DOHH2 (cell line): Measurements from ENCODE around the gene FRMPD1.

ENCODE experiments used
- H3F3A ChIP-seq: fragments of 200-600 bp; sonication (generic), shearing (Covaris generic); 2 replicates; pipeline ENCODE4 v1.6.0; 2016; ENCODE audit warnings: antibody characterized with exemption, mild to moderate bottlenecking; ENCODE audit not compliant: control insufficient read depth, insufficient read depth
- H3K27ac ChIP-seq: fragments of 200-600 bp; sonication (generic); 2 replicates; pipeline ENCODE4 v1.5.1; 2014; ENCODE audit warnings: low read depth, mild to moderate bottlenecking, low read length, moderate library complexity
- H3K27me3 ChIP-seq: fragments of 200-600 bp; sonication (generic); 2 replicates; pipeline ENCODE4 v1.6.1; 2014; ENCODE audit warnings: mild to moderate bottlenecking, low read length, mixed read lengths; ENCODE audit not compliant: control insufficient read depth
- H3K36me3 ChIP-seq: fragments of 200-600 bp; sonication (generic); 2 replicates; pipeline ENCODE4 v1.6.1; 2014; ENCODE audit warnings: mild to moderate bottlenecking, low read length, moderate library complexity, mixed read lengths; ENCODE audit not compliant: control insufficient read depth
- H3K4me1 ChIP-seq: fragments of 200-600 bp; sonication (generic); 2 replicates; pipeline ENCODE4 v1.6.1; 2014; ENCODE audit warnings: mild to moderate bottlenecking, low read length, mixed read lengths; ENCODE audit not compliant: control insufficient read depth
- H3K4me2 ChIP-seq: fragments of 200-600 bp; sonication (generic); 2 replicates; pipeline ENCODE4 v1.6.0; 2014; ENCODE audit warnings: mild to moderate bottlenecking, low read length, moderate library complexity
- H3K4me3 ChIP-seq: fragments of 200-600 bp; sonication (generic); 2 replicates; pipeline ENCODE4 v1.5.1; 2014; ENCODE audit warnings: mild to moderate bottlenecking, low read length, mixed read lengths
- H3K79me2 ChIP-seq: fragments of 200-600 bp; sonication (generic); 2 replicates; pipeline ENCODE4 v1.6.1; 2014; ENCODE audit warnings: mild to moderate bottlenecking, low read length, mixed read lengths; ENCODE audit not compliant: control insufficient read depth
- H3K9me2 ChIP-seq: fragments of 200-600 bp; sonication (generic); replicated peaks from 2 replicates; pipeline ENCODE4 v1.6.1; 2014; ENCODE audit warnings: mild to moderate bottlenecking, low read length, mixed read lengths; ENCODE audit not compliant: control insufficient read depth
- H3K9me3 ChIP-seq: fragments of 200-600 bp; sonication (generic); 2 replicates; pipeline ENCODE4 v1.6.1; 2014; ENCODE audit warnings: antibody characterized with exemption, low read length, mixed read lengths; ENCODE audit not compliant: control insufficient read depth, insufficient read depth
- H4K20me1 ChIP-seq: fragments of 200-600 bp; sonication (generic); 2 replicates; pipeline ENCODE4 v1.6.0; 2014; ENCODE audit warnings: low read depth, mild to moderate bottlenecking, antibody characterized with exemption, low read length, moderate library complexity; ENCODE audit not compliant: control insufficient read depth, insufficient read depth
- CTCF ChIP-seq: fragments of 200-600 bp; sonication (generic); IDR thresholded peaks from one replicate; pipeline ENCODE4 v1.5.1; 2014; ENCODE audit warnings: antibody characterized with exemption, mild to moderate bottlenecking, low read depth, low read length; ENCODE audit not compliant: poor library complexity, severe bottlenecking
- EZH2phosphoT487 ChIP-seq: fragments of 200-600 bp; sonication (generic); IDR thresholded peaks from 2 replicates; pipeline ENCODE4 v1.6.1; 2017; ENCODE audit warnings: borderline replicate concordance, mild to moderate bottlenecking, antibody characterized with exemption, low read length, moderate library complexity, mixed read lengths

The FRMPD1 gene

GRCh38 chr9:37663926-37664325 is 13.2 kb downstream of the FRMPD1 start:
- no peaks in the 10 kb centered on the region for H3F3A ChIP-seq
- no peak overlapping the region for H3K27ac ChIP-seq
- no peaks in the 10 kb centered on the region for H3K79me2 ChIP-seq
- H3K9me2 ChIP-seq = no peaks in the 10 kb centered on the region
- H3K4me3 ChIP-seq = no peak overlapping the region
- peaks cover 4% of the 10 kb centered on the region; the same call in 1 of the 2 replicates for H3K4me1 ChIP-seq
- peaks cover 40% of the 10 kb centered on the region for H3K27me3 ChIP-seq
- TF ChIP-seq EZH2phosphoT487 = no peak
- TF ChIP-seq CTCF = no peak
- H3K9me3 ChIP-seq = no peaks in the 10 kb centered on the region
- no peaks in the 10 kb centered on the region for H4K20me1 ChIP-seq
- no peak overlapping the region for H3K4me2 ChIP-seq
- no peaks in the 10 kb centered on the region for H3K36me3 ChIP-seq

GRCh38 chr9:37667706-37668105 is 17.0 kb downstream of the FRMPD1 start:
- Histone ChIP-seq H3K27me3 (peaks cover 47% of the 10 kb centered on the region), H3K4me2 (no peak overlapping the region), H3K4me3 (no peak overlapping the region)

GRCh38 chr9:37668116-37668601 is 17.4 kb downstream of the FRMPD1 start:
- H3K9me3 ChIP-seq = no peaks in the 10 kb centered on the region
- no peaks in the 10 kb centered on the region for H3F3A ChIP-seq
- no peak overlapping the region for H3K4me3 ChIP-seq
- H3K4me2 ChIP-seq = no peak overlapping the region
- H3K27ac ChIP-seq = no peak overlapping the region
- no peaks in the 10 kb centered on the region for H3K79me2 ChIP-seq
- no peaks in the 10 kb centered on the region for H3K36me3 ChIP-seq
- H3K4me1 ChIP-seq = peaks cover 4% of the 10 kb centered on the region; the same call in 1 of the 2 replicates
- no peaks in the 10 kb centered on the region for H4K20me1 ChIP-seq
- TF ChIP-seq CTCF (no peak), EZH2phosphoT487 (no peak)
- peaks cover 43% of the 10 kb centered on the region for H3K27me3 ChIP-seq
- no peaks in the 10 kb centered on the region for H3K9me2 ChIP-seq

More at GRCh38 chr9:37667706-37668105, 17.0 kb downstream of the FRMPD1 start:
- Histone ChIP-seq H3K36me3 (no peaks in the 10 kb centered on the region), H3K27ac (no peak overlapping the region), H3F3A (no peaks in the 10 kb centered on the region), H3K9me3 (no peaks in the 10 kb centered on the region), H3K79me2 (no peaks in the 10 kb centered on the region), H3K9me2 (no peaks in the 10 kb centered on the region), H3K4me1 (peaks cover 4% of the 10 kb centered on the region; the same call in 1 of the 2 replicates), H4K20me1 (no peaks in the 10 kb centered on the region)
- TF ChIP-seq CTCF (no peak), EZH2phosphoT487 (no peak)

GRCh38 chr9:37669232-37669631 is 18.5 kb downstream of the FRMPD1 start:
- H3K79me2 ChIP-seq = no peaks in the 10 kb centered on the region
- no peaks in the 10 kb centered on the region for H3K36me3 ChIP-seq
- no peak overlapping the region for H3K27ac ChIP-seq
- H3K27me3 ChIP-seq = peaks cover 43% of the 10 kb centered on the region
- H3K9me2 ChIP-seq = no peaks in the 10 kb centered on the region
- no peak overlapping the region for H3K4me3 ChIP-seq
- H3K4me2 ChIP-seq = no peak overlapping the region
- H3K4me1 ChIP-seq = peaks cover 4% of the 10 kb centered on the region; the same call in 1 of the 2 replicates
- no peaks in the 10 kb centered on the region for H3F3A ChIP-seq
- no peak for TF ChIP-seq CTCF
- TF ChIP-seq EZH2phosphoT487 = no peak
- H4K20me1 ChIP-seq = no peaks in the 10 kb centered on the region
- no peaks in the 10 kb centered on the region for H3K9me3 ChIP-seq
